HG02943 (cell line): ENCODE data around the gene KRT2.

ENCODE experiments used
- ATAC-seq: cut with Tn5 transposase; IDR thresholded peaks from one replicate; pipeline ENCODE4 v1.9.1; 2021; ENCODE audit warnings: mild to moderate bottlenecking, low read depth, moderate library complexity; ENCODE audit not compliant: unreplicated experiment

The KRT2 gene

DNA sequence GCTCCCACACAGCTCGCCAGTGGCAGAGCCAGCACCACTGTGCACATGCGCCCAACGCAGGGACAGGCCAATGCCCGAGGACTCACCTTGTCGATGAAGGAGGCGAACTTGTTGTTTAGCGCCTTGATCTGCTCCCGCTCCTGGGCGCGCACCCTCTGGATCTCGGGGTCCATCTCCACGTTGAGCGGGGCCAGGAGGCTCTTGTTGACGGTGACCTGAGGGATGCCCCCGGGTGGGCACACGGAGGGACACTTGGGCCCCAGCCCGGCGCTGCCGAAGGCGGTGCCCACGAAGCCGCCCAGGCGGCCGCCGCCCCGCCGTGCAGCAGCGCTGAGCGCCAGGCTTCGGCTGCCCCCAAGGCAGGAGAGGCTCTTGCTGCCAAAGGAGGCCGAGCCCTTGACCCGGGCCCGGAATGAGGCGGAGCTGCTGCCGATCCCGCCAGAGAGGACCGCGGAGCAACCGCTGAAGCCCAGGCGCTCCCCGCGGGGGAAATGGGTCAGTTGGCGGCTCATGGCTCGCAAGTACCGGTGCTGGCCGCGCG lies 51.0 kb downstream of the KRT2 start, which contains the start of gene KRT72:
TSS of gene KRT72 (minus strand) at position 523 of the 541 bp plus-strand sequence. CDS start at position 512, 11 bp downstream.
- no peak for ATAC-seq

DNA sequence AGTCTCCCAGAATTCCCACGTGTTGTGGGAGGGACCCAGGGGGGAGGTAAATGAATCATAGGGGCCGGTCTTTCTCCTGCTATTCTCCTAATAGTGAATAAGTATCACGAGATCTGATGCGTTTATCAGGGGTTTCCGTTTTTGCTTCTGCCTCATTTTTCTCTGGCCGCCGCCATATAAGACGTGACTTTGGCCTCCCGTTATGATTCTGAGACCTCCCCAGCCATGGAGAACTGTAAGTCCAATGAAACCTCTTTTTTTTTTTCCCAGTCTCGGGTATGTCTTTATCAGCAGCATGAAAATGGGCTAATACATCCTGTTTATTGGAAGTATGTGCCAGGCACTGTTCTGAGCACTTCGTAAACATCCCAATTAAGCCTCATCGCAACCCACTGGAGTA lies 51.5 kb downstream of the KRT2 start:
- no peak for ATAC-seq

DNA sequence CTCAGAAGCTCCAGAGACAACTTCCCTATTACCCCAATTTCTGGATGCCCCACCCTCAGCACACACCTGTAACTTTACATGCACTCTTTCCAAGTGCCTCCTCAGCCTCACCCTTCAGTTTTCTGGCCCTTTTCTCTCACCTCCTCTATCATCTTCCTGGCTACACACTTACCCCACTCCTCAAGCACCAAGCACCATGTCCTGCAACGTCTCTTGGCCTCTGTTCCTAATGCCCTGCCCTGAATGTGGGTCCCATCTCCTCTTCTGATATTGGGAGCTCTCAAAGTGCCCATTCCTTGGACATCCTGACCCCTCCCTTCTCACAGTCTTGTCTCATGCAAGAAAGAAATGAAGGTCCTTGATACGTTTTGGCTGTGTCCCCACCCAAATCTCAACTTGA lies 51.9 kb downstream of the KRT2 start:
- ATAC-seq, result no peak

DNA sequence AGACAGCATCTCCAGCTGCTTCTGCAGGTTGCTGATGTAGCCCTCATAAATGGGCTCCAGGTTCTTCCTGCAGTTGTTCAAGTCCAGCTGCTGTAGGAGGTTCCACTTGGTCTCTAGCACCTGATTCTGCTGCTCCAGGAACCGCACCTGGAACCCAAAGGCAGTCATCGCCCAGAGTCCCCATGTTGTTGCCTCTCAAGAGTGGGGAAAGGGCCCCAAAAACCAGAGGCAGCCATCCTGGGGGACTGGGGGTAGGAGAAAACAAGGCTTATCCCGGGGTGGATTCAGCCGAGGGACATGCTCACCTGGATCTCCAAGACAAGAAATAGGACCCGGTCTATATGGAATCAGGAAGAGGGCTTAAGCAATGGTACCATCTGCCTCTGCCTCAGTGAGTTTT lies 53.0 kb downstream of the KRT2 start:
- ATAC-seq, result no peak
